Fibroblast of skin of right quadriceps (primary cell): Measurements from ENCODE around the gene DNAI2.

Experiments
- DNase-seq: peaks from one replicate; pipeline ENCODE4 v3.0.0-alpha.2; 2013

Gene DNAI2

GRCh38 chr17:74343121-74343520 lies 69.1 kb downstream of the DNAI2 start:
- DNase-seq: no peak

DNA sequence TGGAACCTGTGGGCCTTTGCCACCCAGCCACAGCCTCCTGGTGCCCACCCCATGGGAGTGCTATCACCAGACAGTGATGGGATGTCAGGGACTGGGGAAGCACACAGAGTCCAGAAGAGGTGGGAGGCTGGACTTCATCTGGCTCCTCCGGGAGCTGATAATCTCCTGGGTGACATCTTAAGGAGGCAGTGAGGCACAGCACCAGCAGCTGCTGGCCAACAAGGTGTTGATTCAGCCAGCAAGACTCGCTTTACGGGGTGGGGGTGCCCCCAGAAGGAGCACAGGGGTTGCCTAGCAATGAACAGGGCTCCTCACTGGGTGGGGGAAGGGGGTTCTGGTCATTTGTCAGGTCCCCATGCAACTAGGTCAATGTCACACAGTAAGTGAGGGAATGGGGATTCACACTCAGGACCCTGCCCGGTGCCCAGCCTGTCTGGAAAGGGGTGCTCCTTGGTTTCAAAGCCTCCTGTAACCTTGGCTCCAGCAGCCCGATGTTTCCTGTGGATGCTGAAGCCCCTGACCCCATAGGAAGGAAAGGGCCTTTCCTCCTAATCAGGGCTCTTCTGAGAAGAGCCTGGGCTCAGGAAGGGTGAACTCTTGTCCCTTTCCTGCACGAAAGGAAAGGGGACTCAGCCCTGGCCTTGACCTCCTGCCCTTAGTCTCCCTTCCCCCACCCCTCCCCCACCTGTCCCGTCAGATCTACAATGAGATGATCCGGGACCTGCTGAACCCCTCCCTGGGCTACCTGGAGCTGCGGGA lies 69.7 kb downstream of the DNAI2 start:
- no peak for DNase-seq

GRCh38 chr17:74344658-74345057 lies 70.6 kb downstream of the DNAI2 start:
- DNase-seq: no peak

GRCh38 chr17:74345433-74346241 lies 71.6 kb downstream of the DNAI2 start:
- DNase-seq: no peak

- no peak for DNase-seq
These were observed 73.6 kb downstream of the DNAI2 start for GRCh38 chr17:74347646-74348045.

DNA sequence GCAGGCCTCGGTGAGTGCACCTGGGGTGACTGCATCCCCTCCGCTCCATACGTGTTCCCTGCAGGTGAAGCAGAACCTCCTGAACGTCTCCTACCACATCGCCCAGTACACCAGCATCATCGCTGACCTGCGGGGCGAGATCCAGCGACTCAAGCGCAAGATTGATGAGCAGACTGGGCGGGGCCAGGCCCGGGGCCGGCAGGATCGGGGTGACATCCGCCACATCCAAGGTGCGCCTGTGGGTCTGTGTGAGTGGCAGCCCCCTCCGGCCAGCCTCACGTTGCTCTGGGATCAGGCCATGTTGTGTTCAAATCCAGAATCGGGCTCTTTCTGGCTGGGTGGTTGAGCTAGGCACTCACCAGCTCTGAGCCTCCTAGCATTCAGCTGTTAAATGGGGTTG lies 75.1 kb downstream of the DNAI2 start:
- DNase-seq: no peak

- no peak for DNase-seq
These were observed 76.5 kb downstream of the DNAI2 start for GRCh38 chr17:74350486-74350885.

GRCh38 chr17:74351552-74352210 lies 77.6 kb downstream of the DNAI2 start:
- DNase-seq: no peak

DNA sequence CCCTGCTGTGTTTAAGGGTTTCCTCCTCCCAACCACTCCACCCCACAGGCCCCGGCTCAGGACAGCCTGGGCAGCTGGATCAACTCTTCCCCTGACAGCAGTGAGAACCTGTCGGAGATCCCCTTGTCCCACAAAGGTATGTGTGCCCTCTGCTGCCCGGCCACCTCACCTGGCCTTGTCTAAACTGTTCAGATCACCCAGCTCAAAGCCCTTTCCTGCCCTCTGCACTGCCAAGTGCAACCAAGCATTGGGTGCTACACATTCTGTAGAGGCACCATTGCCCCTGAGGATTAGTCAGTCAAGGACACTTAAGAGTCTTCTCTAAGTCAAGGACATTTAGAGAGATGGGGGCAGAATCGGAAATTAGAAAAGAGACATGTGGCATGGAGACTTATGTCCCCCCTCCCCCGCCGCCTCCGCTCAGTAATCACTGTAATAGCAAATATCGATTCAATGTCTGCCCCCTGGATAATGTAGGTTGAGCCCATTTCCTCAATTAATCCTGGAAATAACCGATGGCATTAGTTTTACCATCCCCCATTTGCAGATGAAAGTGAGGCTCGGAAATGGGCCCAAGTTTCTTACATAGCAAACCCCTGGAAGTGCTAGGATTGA lies 79.5 kb downstream of the DNAI2 start:
- no peak for DNase-seq

DNA sequence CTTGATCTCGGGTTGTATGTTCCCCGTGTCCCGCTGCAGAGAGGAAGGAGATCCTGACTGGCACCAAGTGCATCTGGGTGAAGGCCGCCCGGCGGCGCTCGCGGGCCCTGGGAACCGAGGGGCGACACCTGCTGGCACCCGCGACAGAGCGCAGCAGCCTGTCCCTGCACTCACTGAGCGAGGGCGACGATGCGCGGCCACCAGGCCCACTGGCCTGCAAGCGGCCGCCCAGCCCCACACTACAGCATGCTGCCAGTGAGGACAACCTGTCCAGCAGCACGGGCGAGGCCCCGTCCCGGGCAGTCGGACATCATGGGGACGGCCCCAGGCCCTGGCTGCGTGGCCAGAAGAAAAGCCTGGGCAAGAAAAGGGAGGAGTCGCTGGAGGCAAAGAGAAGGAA lies 80.1 kb downstream of the DNAI2 start:
- DNase-seq: no peak

DNA sequence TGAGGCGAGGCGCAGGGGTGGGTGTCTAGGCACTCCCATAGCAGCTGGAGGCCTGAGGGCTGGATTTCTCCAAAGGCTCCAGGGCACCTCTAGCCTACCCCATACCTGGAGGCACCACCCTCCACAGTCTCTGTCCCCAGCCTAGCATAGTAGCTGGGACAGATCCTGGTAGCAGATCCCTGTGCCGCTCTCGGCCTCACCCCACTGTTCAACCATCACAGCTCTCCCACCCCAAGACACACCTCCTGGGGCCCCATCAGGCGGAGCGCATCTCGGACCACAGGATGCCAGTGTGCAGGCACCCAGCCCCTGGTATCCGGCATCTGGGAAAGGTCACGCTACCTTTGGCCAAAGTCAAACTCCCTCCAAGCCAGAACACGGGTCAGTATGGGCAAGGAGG lies 80.5 kb downstream of the DNAI2 start:
- no peak for DNase-seq

DNA sequence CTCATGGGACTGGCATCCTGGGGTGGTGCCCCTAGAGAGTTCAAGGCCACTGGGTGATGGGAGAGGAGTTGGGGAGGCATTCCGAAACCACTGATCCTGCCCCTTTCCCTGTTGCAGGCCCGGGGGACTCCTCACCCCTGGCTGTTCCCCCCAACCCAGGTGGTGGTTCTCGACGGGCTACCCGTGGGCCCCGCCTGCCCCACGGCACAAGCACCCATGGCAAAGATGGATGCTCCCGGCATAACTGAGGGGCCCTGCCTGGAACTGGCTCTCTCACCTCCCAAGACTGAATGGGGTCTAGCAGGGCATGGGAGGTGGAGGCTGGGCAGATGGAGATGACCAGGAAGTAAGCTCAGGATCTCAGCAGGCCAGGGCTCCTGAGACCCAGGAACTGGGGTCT lies 81.0 kb downstream of the DNAI2 start:
- DNase-seq: no peak

DNA sequence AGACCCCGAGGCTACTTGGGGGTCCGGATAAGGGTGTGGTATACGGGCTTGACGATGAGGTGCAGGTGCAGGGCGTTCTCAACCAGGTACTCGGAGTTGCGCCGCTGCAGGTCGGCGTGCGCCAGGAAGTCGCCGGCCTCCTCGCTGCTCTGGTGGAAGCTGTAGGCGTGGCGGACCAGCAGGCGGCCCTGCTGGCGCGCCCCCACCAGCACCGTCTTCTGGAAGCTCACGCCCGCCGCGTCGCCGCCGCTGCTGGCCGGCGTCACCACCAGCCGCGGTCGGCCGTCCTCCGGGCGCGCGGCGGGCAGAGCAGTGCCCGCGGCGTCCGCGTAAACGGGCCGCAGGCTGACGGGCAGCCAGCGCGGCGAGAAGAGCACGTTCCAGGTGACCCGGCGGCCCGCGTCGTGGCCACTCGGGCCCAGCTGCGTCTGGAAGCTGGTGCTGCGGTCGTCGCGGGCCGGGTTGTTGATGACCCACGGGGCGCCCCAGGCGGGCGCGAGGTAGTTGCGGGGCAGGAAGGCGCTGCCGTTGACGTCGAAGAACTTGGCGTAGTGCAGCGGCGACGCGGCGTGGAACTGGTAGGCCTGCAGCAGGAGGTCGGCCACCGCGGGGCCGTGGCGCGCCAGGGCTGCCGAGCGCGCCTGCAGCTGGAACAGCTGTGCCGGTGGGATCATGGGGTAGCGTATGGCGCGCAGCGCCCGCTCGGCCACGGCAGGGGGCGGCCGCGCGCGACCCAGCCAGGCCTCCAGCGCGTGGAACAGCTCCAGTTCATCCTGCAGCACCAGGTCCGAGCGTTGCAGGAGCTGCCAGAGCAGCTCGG lies 82.8 kb downstream of the DNAI2 start:
- DNase-seq: no peak

DNA sequence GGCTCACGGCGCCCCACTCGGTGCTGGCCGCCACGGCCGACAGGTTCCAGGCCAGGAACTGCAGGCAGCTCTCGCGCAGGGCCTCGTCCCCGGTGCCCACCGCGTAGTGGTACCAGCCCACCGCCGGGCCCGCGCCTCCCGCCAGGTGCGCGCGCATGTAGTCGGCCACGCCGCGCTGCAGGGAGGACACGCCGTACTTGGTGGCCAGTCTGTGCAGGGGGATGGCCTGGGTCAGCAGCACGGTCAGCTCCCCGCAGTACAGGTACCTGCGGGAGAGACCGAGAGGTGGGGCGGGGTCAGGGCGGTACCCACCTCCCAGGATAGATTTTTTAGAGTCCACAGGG lies 83.4 kb downstream of the DNAI2 start:
- DNase-seq: no peak

GRCh38 chr17:74358697-74359096 lies 84.7 kb downstream of the DNAI2 start:
- no peak for DNase-seq

DNA sequence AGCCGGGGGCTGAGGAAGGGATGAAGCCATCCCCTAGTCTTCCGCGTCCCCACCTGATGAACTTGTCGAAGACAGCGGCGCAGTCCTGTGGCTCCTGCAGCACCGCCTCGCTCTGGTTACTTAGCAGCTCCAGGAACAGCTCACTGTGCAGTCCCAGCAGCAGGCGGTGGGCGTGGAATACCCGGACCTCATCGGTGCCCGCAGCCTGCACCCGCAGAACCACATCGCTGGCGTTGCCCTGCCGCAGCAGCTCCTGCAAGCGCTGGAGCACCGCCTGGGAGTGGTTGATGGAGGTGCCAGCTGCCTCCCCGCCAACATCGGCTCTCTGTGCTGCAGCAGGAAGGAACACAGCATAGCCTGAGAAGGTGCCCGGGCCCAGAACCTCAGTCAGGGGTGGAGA lies 85.9 kb downstream of the DNAI2 start:
- no peak for DNase-seq

GRCh38 chr17:74360899-74361229 lies 86.8 kb downstream of the DNAI2 start:
- DNase-seq: no peak

GRCh38 chr17:74361230-74362068 lies 87.4 kb downstream of the DNAI2 start, which contains the start of gene BTBD17:
BTBD17 (minus strand) TSS chr17:74361868; CDS start chr17:74361819, 49 bp downstream.
- DNase-seq: no peak

- DNase-seq: no peak
These were observed 88.0 kb downstream of the DNAI2 start for GRCh38 chr17:74362069-74362405.

- DNase-seq: no peak
These were observed 88.9 kb downstream of the DNAI2 start for GRCh38 chr17:74362810-74363498.
